H9 (cell line): ENCODE measurements around the gene RBSN. TPM values are rescaled to one million over a fixed set of nuclear protein-coding genes. Genes with fewer than 3 reads are reported as not detected.

Experiments used
- DNase-seq: peaks from one replicate; pipeline ENCODE4 v3.0.0-alpha.2; 2017
- H2AFZ ChIP-seq: one replicate; pipeline ENCODE4 v1.6.1; 2013; ENCODE audit warnings: mild to moderate bottlenecking, low read length, control low read depth, moderate library complexity
- H2AK5ac ChIP-seq: 2 replicates; pipeline ENCODE4 v1.6.1; 2013; ENCODE audit warnings: low read length, control low read depth, mixed read lengths; ENCODE audit not compliant: insufficient read length
- H2BK120ac ChIP-seq: one replicate; pipeline ENCODE4 v1.6.1; 2013; ENCODE audit warnings: low read depth, mild to moderate bottlenecking, low read length, control low read depth, inconsistent platforms; ENCODE audit not compliant: poor library complexity, severe bottlenecking
- H2BK12ac ChIP-seq: 2 replicates; pipeline ENCODE4 v1.6.1; 2013; ENCODE audit warnings: low read length, control low read depth, mixed read lengths, low read depth; ENCODE audit not compliant: insufficient read length
- H2BK15ac ChIP-seq: 2 replicates; pipeline ENCODE4 v1.6.1; 2013; ENCODE audit warnings: low read depth, low read length, control low read depth
- H2BK20ac ChIP-seq: one replicate; pipeline ENCODE4 v1.6.1; 2013; ENCODE audit warnings: low read depth, mild to moderate bottlenecking, low read length, control low read depth, inconsistent platforms; ENCODE audit not compliant: poor library complexity, severe bottlenecking
- H2BK5ac ChIP-seq: 2 replicates; pipeline ENCODE4 v1.6.1; 2013; ENCODE audit warnings: low read length, control low read depth, mixed read lengths; ENCODE audit not compliant: insufficient read length
- H3K14ac ChIP-seq: 2 replicates; pipeline ENCODE4 v1.6.1; 2013; ENCODE audit warnings: low read length, control low read depth; ENCODE audit not compliant: insufficient read depth
- H3K18ac ChIP-seq: 2 replicates; pipeline ENCODE4 v1.6.1; 2013; ENCODE audit warnings: low read depth, mild to moderate bottlenecking, mixed read lengths, low read length, control low read depth; ENCODE audit not compliant: insufficient read length
- H3K23ac ChIP-seq: 2 replicates; pipeline ENCODE4 v1.6.1; 2013; ENCODE audit warnings: low read length, control low read depth, mixed read lengths, low read depth; ENCODE audit not compliant: insufficient read length
- H3K23me2 ChIP-seq: 2 replicates; pipeline ENCODE4 v1.6.1; 2013; ENCODE audit warnings: low read depth, mild to moderate bottlenecking, mixed read lengths, low read length, control low read depth; ENCODE audit not compliant: insufficient read length, poor library complexity, severe bottlenecking
- H3K27ac ChIP-seq: 2 replicates; pipeline ENCODE4 v1.5.1; 2013; ENCODE audit warnings: low read length, control low read depth, mixed read lengths, low read depth; ENCODE audit not compliant: insufficient read length
- H3K27me3 ChIP-seq: 2 replicates; pipeline ENCODE4 v1.6.1; 2013; ENCODE audit warnings: low read length, control low read depth, inconsistent platforms; ENCODE audit not compliant: insufficient read depth
- H3K4ac ChIP-seq: 2 replicates; pipeline ENCODE4 v1.6.1; 2013; ENCODE audit warnings: low read depth, mild to moderate bottlenecking, control low read depth, inconsistent platforms, low read length, moderate library complexity
- H3K4me1 ChIP-seq: 2 replicates; pipeline ENCODE4 v1.6.1; 2013; ENCODE audit warnings: low read length, control low read depth, inconsistent platforms; ENCODE audit not compliant: insufficient read depth
- H3K4me2 ChIP-seq: 2 replicates; pipeline ENCODE4 v1.6.1; 2013; ENCODE audit warnings: low read length, control low read depth, mixed read lengths; ENCODE audit not compliant: insufficient read length, insufficient read depth
- H3K56ac ChIP-seq: 2 replicates; pipeline ENCODE4 v1.6.1; 2013; ENCODE audit warnings: low read depth, mild to moderate bottlenecking, mixed read lengths, low read length, control low read depth; ENCODE audit not compliant: insufficient read length
- H3K79me1 ChIP-seq: 2 replicates; pipeline ENCODE4 v1.6.1; 2013; ENCODE audit warnings: low read depth, mild to moderate bottlenecking, moderate library complexity, low read length, control low read depth, inconsistent platforms; ENCODE audit not compliant: insufficient read depth, poor library complexity, severe bottlenecking
- H3K79me2 ChIP-seq: 2 replicates; pipeline ENCODE4 v1.6.1; 2013; ENCODE audit warnings: low read length, control low read depth, inconsistent platforms; ENCODE audit not compliant: insufficient read depth
- H3K9ac ChIP-seq: 2 replicates; pipeline ENCODE4 v1.6.1; 2013; ENCODE audit warnings: low read length, control low read depth, mixed read lengths; ENCODE audit not compliant: insufficient read length; ENCODE audit errors: extremely low read depth
- H3K9me3 ChIP-seq: one replicate; pipeline ENCODE4 v1.6.1; 2013; ENCODE audit warnings: low read depth, low read length, inconsistent platforms; ENCODE audit not compliant: control insufficient read depth
- H3T11ph ChIP-seq: one replicate; pipeline ENCODE4 v1.6.1; 2013; ENCODE audit warnings: mild to moderate bottlenecking, low read length, control low read depth, inconsistent platforms
- H4K20me1 ChIP-seq: one replicate; pipeline ENCODE4 v1.6.1; 2013; ENCODE audit not compliant: control insufficient read depth, insufficient read length, insufficient read depth
- H4K5ac ChIP-seq: 2 replicates; pipeline ENCODE4 v1.6.1; 2013; ENCODE audit warnings: low read depth, mild to moderate bottlenecking, mixed read lengths, low read length, control low read depth; ENCODE audit not compliant: insufficient read length
- H4K8ac ChIP-seq: replicated peaks from 2 replicates; pipeline ENCODE4 v1.6.1; 2013; ENCODE audit warnings: low read length, control low read depth, mixed read lengths, low read depth; ENCODE audit not compliant: insufficient read length
- H4K91ac ChIP-seq: 2 replicates; pipeline ENCODE4 v1.6.1; 2013; ENCODE audit warnings: low read depth, mild to moderate bottlenecking, moderate library complexity, mixed read lengths, low read length, control low read depth; ENCODE audit not compliant: insufficient read length
- H3K27ac Mint-ChIP-seq, 3 experiments: 2 replicates in 2 of 3; 3 replicates in 1 of 3; pipeline ENCODE4 v1.8.0; 2020 to 2021; ENCODE audit warnings: mixed read lengths in 3 of 3, mild to moderate bottlenecking in 1 of 3, moderate library complexity in 1 of 3
- H3K27me3 Mint-ChIP-seq: 2 replicates; pipeline ENCODE4 v1.8.0; 2021; ENCODE audit warnings: low read depth, mild to moderate bottlenecking, moderate library complexity, mixed read lengths
- H3K36me3 Mint-ChIP-seq, 3 experiments: 2 replicates in 2 of 3; 3 replicates in 1 of 3; pipeline ENCODE4 v1.8.0; 2020 to 2021; ENCODE audit warnings: low read depth in 3 of 3, mixed read lengths in 3 of 3; ENCODE audit not compliant: insufficient read depth in 1 of 3
- H3K4me1 Mint-ChIP-seq, 2 experiments: 2 replicates each; pipeline ENCODE4 v1.8.0; 2020; ENCODE audit warnings: mixed read lengths in 2 of 2
- H3K4me3 Mint-ChIP-seq, 2 experiments: 2 replicates in 1 of 2; 3 replicates in 1 of 2; pipeline ENCODE4 v1.8.0; 2020 to 2021; ENCODE audit warnings: mild to moderate bottlenecking in 2 of 2, mixed read lengths in 2 of 2, moderate library complexity in 1 of 2
- H3K9me3 Mint-ChIP-seq, 2 experiments: 2 replicates in 1 of 2; 3 replicates in 1 of 2; pipeline ENCODE4 v1.8.0; 2020; ENCODE audit warnings: mild to moderate bottlenecking in 2 of 2, mixed read lengths in 2 of 2, moderate library complexity in 1 of 2
- CTCF ChIP-seq: fragments of 200-600 bp; sonication (generic); conservative IDR thresholded peaks from 3 replicates; pipeline ENCODE4 v1.8.0; 2021; ENCODE audit warnings: antibody characterized with exemption, mild to moderate bottlenecking
- WGBS: extraction: QIAGEN DNeasy Blood & Tissue Kit; methylation state at CpG from one replicate; pipeline ENCODE4 v1.1.7; 2013; ENCODE audit warnings: missing lambda C conversion rate, low lambda C conversion rate, mixed read lengths; ENCODE audit not compliant: insufficient read length; ENCODE audit errors: extremely low coverage; 5-methylcytosine and 5-hydroxymethylcytosine counted together
- total RNA-seq: library from RNA; stranded (reverse); gene quantifications from 2 replicates; pipeline ENCODE4 v1.2.1, GENCODE V29; 2021

The RBSN gene
- total RNA-seq, 1 experiment from 2014 or later: 16.0 TPM

- Histone ChIP-seq H4K20me1 (peaks cover 2% of the 10 kb centered on the region), H3K27me3 (no peaks in the 10 kb centered on the region), H3K4ac (no peak overlapping the region), H2BK12ac (no peak overlapping the region), H3K4me1 (no peaks in the 10 kb centered on the region), H2BK120ac (no peak overlapping the region), H3K9me3 (no peaks in the 10 kb centered on the region), H3K18ac (no peak overlapping the region), H4K8ac (no peak overlapping the region), H2BK15ac (no peak overlapping the region), H4K91ac (no peak overlapping the region), H3K79me1 (no peaks in the 10 kb centered on the region), H2AK5ac (no peak overlapping the region), H3T11ph (no peak overlapping the region), H3K14ac (no peak overlapping the region), H3K79me2 (no peaks in the 10 kb centered on the region; the same call in 1 of the 2 replicates), H2BK5ac (no peak overlapping the region), H2AFZ (no peak overlapping the region), H3K23me2 (no peaks in the 10 kb centered on the region), H3K4me2 (no peak overlapping the region), H4K5ac (no peak overlapping the region), H3K9ac (no peak overlapping the region), H3K56ac (no peak overlapping the region), H3K27ac (no peak overlapping the region), H3K23ac (no peak overlapping the region), H2BK20ac (no peak overlapping the region)
- Mint-ChIP-seq H3K9me3 (no peaks in the 10 kb centered on the region), H3K27me3 (no peaks in the 10 kb centered on the region), H3K36me3 (peaks cover 44 to 94% (median 83%) of the 10 kb centered on the region in 3 experiments; a peak in 6 of 7 replicates), H3K4me3 (no peak overlapping the region), H3K4me1 (no peaks in the 10 kb centered on the region), H3K27ac (no peak overlapping the region; a peak in 1 of 7 replicates)
- WGBS: no CpG with 5 or more reads among the region's 1 CpG
- TF ChIP-seq CTCF: no peak
- no peak for DNase-seq
These were observed 53.3 kb downstream of the RBSN start for GRCh38 chr3:15045667-15046066.
